ENCODE measurements around the gene TRPM2.
"Not testable (repeated sequence)": the region's sequence is repeated elsewhere in the genome, so short reads cannot be mapped to it uniquely, and the experiment has no call there.

Gene TRPM2

GRCh38 chr21:44405948-44406872 is 52.8 kb downstream of the TRPM2 start:
- in situ Hi-C loops (cut with MboI; ENCODE audit: low sequenced_read_pairs) = no loop called here

DNA sequence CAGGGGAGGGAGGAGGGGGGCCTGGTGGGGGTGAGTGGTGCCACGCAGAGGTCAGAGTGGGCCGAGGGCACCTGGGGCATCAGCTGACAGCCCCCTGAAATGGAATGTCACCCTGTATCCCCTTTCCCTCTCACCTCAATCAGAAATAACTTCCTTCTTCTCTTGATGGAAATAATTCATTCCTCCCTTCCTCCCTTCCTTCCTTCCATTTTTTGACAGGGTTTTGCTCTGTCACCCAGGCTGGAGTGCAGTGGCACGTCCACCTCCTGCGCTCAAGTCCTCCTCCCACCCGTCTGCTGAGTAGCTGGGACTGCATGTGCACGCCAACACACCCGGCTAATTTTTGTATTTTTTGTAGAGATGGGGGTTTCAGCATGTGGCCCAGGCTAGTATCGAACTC is 53.5 kb downstream of the TRPM2 start:
- in situ Hi-C loops (cut with MboI; ENCODE audit: low sequenced_read_pairs) = no loop called here

GRCh38 chr21:44407493-44407892 is 54.1 kb downstream of the TRPM2 start:
- in situ Hi-C loops (cut with MboI; ENCODE audit: low sequenced_read_pairs) = no loop called here

DNA sequence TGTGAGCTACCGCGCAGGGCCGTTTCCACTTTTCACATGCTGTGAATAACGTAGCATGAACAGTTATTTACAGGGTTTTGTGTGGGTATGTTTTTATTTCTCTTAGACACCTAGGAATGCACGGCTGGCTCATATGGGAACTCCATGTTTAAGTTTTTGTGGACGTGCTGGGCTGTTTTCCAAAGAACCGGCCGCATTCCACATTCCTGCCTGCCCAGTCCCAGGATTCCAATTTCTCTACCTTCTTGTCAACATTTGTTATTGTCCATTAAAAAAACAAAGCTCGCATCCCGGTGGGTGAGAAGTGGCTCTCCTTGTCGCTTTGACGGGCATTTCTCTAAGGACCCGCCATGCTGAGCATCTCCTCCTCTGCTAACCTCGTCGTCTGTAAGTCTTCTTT is 54.8 kb downstream of the TRPM2 start:
- in situ Hi-C loops (cut with MboI; ENCODE audit: low sequenced_read_pairs) = no loop called here

DNA sequence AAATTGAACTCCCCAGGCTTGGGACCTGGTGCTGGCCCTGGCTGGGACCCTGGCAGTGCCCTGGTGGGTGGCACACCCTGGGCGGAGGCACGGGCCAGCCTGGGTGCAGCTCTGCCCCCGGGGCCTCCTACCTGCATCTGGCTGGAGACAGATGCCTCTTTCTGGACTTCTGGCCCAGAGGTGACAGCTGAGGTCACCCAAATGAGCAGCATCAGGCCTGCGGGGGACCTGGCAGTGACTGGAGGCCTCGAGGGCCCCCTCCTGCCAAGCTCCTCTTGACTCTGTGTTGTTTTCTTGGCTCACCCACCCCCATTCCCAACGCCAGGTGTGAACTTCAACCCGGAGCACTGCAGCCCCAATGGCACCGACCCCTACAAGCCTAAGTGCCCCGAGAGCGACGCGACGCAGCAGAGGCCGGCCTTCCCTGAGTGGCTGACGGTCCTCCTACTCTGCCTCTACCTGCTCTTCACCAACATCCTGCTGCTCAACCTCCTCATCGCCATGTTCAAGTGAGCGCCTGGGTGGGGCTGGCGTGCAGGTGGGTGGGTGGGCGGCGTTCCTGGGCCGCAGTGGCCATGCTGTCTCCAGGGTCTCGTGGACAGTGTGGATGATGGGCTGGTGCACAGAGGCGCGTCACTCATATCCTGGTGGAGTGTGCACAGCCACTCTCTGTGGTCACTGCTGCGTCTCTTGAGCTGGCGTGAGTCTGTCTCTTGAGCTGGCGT is 60.3 kb downstream of the TRPM2 start:
- in situ Hi-C loops (cut with MboI; ENCODE audit: low sequenced_read_pairs) = no loop called here

DNA sequence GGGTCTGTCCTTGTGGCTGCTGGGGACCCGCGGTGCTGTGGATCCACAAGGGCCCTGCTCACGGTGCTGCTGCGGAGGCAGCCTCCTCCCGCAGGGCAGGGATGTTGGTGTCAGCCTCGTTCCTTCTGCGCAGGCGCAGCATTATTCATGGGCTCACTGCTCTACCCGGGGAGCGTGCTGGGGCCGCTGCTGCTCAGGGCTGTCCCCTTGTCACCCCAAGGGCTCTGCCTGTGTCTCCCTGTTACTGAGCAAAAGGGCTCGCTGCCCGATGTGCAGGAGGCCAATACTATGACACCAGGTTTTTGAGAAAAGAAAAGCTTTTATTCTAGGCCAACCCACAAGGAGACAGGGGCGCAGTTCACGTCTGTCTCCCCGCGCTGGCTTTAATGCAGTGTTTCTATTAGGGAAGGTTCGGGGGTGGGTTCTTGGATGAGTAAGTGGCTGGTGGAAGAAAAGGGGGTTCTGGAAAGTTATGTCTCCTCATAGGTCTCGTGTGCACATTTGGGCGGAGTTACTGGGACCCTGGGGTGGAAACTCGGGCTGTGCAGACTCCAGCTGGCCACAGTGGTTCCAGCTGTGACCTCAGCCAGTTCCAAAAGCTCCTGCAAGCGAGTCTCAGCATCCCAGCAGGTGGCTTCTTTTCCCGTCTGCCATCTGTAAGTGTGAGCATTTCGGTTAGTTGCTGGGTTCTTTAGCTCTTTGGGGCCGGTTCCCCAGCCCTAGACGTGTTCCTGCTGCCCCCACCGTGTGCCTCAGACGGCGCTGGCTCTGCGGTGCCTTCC is 61.1 kb downstream of the TRPM2 start:
- in situ Hi-C loops (cut with MboI; ENCODE audit: low sequenced_read_pairs) = no loop called here

GRCh38 chr21:44415073-44416025 is 61.9 kb downstream of the TRPM2 start:
- in situ Hi-C loops (cut with MboI; ENCODE audit: low sequenced_read_pairs) = no loop called here

GRCh38 chr21:44416193-44416592 is 62.8 kb downstream of the TRPM2 start:
- in situ Hi-C loops (cut with MboI; ENCODE audit: low sequenced_read_pairs) = no loop called here

GRCh38 chr21:44417621-44418107 is 64.2 kb downstream of the TRPM2 start:
- in situ Hi-C loops (cut with MboI; ENCODE audit: low sequenced_read_pairs) = not testable (repeated sequence)

- in situ Hi-C loops (cut with MboI; ENCODE audit: low sequenced_read_pairs) = no loop called here
These were observed 64.9 kb downstream of the TRPM2 start for GRCh38 chr21:44418108-44418875.

DNA sequence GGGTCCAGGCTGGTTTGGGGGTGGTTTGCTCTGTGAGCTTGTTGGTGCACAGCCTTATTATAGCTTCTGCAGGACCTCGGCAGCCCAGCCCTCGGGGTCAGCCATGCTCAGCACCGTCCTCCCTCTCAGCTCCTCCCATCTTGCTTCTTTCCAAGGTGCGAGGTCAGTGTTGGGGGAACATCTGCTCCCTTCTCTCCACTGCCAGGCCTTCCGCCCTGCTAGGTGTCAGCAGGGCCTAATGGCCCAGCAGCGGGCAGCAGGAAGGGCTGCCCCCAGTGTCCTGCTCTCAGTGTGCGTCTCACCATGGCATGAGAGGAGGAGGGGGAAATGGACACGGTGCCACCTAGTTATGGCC is 65.4 kb downstream of the TRPM2 start:
- in situ Hi-C loops (cut with MboI; ENCODE audit: low sequenced_read_pairs) = no loop called here

DNA sequence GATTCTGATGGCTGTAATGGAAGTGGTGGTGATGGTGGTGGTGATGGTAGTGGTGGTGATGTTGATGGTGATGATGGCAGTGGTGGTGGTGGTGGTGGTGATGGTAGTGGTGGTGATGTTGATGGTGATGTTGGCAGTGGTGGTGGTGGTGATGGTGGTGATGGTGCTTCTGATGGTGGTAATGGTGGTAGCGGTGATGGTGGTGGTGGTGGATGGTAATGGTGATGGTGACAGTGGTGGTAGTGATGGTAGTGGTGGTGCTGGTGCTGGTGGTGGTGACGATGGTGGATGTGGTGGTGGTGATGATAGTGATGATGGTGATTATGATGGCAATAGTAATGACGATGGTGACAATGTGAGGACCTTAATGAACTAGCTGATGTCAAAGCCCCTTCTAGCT is 66.3 kb downstream of the TRPM2 start:
- in situ Hi-C loops (cut with MboI; ENCODE audit: low sequenced_read_pairs) = no loop called here

GRCh38 chr21:44420416-44421205 is 67.2 kb downstream of the TRPM2 start:
- in situ Hi-C loops (cut with MboI; ENCODE audit: low sequenced_read_pairs) = no loop called here

DNA sequence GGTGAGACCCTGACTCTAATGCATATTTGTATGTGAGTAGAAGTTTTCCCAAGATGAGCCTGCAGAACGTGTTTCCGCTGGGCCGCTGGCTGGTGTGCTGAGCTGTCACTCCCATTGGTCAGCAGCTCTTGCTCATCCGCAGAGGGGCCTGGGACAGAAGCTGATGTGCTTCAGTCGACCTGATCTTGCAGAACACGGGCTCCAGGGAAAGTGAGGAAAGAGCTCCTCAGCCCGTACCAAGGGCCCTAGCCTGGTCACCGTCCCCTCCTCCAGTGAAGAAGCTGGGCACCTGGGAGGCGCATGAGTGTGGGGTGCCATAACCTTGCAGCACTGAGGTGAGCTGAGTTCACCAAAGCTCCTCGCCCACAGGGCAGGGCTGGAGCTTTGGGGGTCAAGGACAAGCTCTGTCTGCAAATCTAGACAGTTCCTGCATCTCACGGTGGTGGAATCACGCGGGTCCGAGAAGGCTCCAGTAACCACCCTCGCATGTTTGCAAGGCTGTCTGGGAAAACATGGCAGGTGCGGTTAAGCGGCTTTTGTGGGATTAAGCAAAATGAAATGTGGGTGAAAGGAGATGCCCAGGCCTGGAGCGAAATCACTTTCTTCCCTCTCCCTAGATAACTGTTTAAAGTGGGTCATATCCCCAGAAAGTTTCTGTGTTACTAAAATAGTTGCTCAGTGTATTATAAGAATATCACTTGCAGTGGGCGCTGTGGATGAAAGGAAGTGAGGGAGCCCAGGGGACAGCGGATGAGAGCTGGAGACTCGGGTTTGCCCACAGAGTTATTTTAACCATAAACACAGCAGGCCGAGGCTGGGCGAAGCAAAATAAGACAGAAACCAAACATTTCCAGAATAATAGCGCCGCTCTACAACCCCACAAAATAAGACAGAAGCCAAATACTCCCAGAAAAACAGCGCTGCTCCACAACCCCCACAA is 68.8 kb downstream of the TRPM2 start:
- in situ Hi-C loops (cut with MboI; ENCODE audit: low sequenced_read_pairs) = no loop called here

GRCh38 chr21:44423312-44423821 is 69.9 kb downstream of the TRPM2 start:
- in situ Hi-C loops (cut with MboI; ENCODE audit: low sequenced_read_pairs) = no loop called here

DNA sequence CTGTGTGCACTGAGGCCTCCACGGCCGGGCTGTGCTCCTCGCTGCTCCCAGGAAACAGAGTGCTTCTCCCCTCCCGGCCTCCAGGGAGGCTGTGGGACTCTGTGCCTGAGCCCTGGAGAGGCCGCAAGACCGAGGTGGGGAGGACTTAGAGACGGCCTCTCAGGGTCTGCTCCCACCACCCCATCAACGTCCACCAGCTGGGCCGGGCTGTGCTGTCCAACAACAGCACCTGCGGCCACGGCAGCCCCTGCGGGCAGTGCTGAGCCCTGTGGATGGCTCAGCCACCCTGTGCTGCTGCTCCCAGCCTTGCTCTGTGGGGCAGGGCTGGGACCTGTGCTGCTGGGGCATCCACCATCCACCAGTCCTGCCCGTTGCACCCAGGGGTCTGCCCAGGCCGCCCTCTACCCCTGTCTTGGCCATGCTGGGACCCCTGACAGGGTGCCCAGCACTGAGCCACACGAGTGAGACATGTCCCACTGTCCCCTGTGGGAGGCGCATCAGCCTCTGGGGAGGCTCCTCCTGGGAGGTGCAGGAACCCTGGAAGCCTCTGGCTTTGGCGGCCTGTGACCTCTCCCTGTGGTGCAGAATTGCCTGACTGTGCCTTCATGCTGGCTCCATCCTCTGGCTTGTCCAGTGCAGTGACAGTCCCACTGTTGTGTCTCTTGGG is 70.7 kb downstream of the TRPM2 start:
- in situ Hi-C loops (cut with MboI; ENCODE audit: low sequenced_read_pairs) = no loop called here

Data from HL-60/S4 (cell line).